ENCODE data around the gene GPC5. TPM values are rescaled to one million over a fixed set of nuclear protein-coding genes. Genes with fewer than 3 reads are reported as not detected.

GPC5 gene
- total RNA-seq, 1 donor from 2014 or later = 0.28 TPM

GRCh38 chr13:91922969-91923592 is 524.7 kb downstream of the GPC5 start:
- peak; percentile 49 for TF ChIP-seq CTCF (conservative IDR thresholded peaks at IDR 0.05)
- Mint-ChIP-seq H3K27me3 (ENCODE audit: low read depth) (no peaks in the 10 kb centered on the region), H3K9me3 (no peaks in the 10 kb centered on the region), H3K27ac (ENCODE audit: unreplicated experiment) (no peak overlapping the region), H3K4me1 (no peaks in the 10 kb centered on the region), H3K36me3 (ENCODE audit: low read depth) (no peaks in the 10 kb centered on the region), H3K4me3 (no peak overlapping the region)
- DNase-seq (ENCODE audit: low read depth, low spot score) = no peak

GRCh38 chr13:91930687-91931086 is 532.3 kb downstream of the GPC5 start:
- Mint-ChIP-seq H3K4me3 (no peak overlapping the region), H3K36me3 (ENCODE audit: low read depth) (no peaks in the 10 kb centered on the region), H3K27ac (ENCODE audit: unreplicated experiment) (no peak overlapping the region), H3K27me3 (ENCODE audit: low read depth) (no peaks in the 10 kb centered on the region), H3K4me1 (no peaks in the 10 kb centered on the region), H3K9me3 (no peaks in the 10 kb centered on the region)
- no peak for TF ChIP-seq CTCF (conservative IDR thresholded peaks at IDR 0.05)
- DNase-seq (ENCODE audit: low read depth, low spot score) = no peak

GRCh38 chr13:91934354-91934753 is 535.9 kb downstream of the GPC5 start:
- TF ChIP-seq CTCF (conservative IDR thresholded peaks at IDR 0.05) = no peak
- Mint-ChIP-seq H3K4me3 (no peak overlapping the region), H3K36me3 (ENCODE audit: low read depth) (no peaks in the 10 kb centered on the region), H3K4me1 (no peaks in the 10 kb centered on the region), H3K27me3 (ENCODE audit: low read depth) (no peaks in the 10 kb centered on the region), H3K27ac (ENCODE audit: unreplicated experiment) (no peak overlapping the region), H3K9me3 (no peaks in the 10 kb centered on the region)
- DNase-seq (ENCODE audit: low read depth, low spot score) = no peak

GRCh38 chr13:91946498-91947070 is 548.2 kb downstream of the GPC5 start:
- peaks cover 36% of the 10 kb centered on the region for H3K27me3 Mint-ChIP-seq (ENCODE audit: low read depth)
- H3K4me3 Mint-ChIP-seq = no peak overlapping the region
- TF ChIP-seq CTCF (conservative IDR thresholded peaks at IDR 0.05) = peak; percentile 74
- H3K9me3 Mint-ChIP-seq = no peaks in the 10 kb centered on the region
- no peaks in the 10 kb centered on the region for H3K36me3 Mint-ChIP-seq (ENCODE audit: low read depth)
- peak; percentile 2 for DNase-seq (ENCODE audit: low read depth, low spot score)
- no peak overlapping the region for H3K27ac Mint-ChIP-seq (ENCODE audit: unreplicated experiment)
- no peaks in the 10 kb centered on the region for H3K4me1 Mint-ChIP-seq

DNA sequence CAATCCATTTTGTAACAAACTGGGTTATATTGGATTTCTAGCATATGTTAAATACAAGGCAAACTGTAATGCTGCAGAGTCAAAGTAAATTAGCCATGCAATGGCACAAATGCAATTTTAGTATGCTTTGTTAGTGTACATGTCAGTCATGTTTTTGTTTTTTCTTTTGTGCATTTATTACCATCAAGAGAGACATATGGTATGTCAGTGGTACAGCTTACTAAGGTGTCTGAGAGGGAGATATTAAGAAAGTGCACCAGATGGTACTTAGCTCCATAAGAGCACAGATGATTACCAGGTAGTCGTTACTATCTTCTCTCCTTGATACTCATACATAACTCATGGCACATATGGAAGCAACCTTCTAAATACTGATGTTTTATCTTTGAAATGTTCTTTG is 550.3 kb downstream of the GPC5 start:
- TF ChIP-seq CTCF (conservative IDR thresholded peaks at IDR 0.05) = no peak
- Mint-ChIP-seq H3K4me3 (no peak overlapping the region), H3K27ac (ENCODE audit: unreplicated experiment) (no peak overlapping the region), H3K27me3 (ENCODE audit: low read depth) (peaks cover 29% of the 10 kb centered on the region), H3K9me3 (no peaks in the 10 kb centered on the region), H3K36me3 (ENCODE audit: low read depth) (no peaks in the 10 kb centered on the region), H3K4me1 (no peaks in the 10 kb centered on the region)
- DNase-seq (ENCODE audit: low read depth, low spot score) = no peak
